T-helper 9 cell (primary cell): ENCODE measurements around the gene CEP89.
"Not testable (repeated sequence)": the region's sequence is repeated elsewhere in the genome, so short reads cannot be mapped to it uniquely, and the experiment has no call there.

Experiments
- DNase-seq: peaks from one replicate; pipeline ENCODE4 v3.0.0-alpha.2; 2020

Gene CEP89

DNA sequence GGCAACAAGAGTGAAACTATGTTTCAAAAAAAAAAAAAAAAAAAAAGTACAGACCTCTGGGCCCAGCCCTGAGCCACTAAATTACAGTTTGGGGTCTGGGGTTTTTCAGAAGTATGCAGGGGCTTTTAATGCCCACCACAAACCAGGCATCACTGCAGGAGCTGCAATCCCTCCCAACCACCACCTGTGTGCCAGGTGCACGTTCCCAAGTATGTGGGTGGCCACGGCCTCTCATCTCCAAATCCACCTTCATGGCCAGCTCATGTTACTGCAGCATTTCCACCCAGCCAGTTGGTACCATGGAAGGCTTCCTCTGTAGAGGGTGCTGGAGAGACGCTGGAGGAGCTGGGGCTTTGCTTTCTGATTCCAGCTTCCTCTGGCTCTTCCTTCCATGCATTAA lies 26.5 kb downstream of the CEP89 start:
- DNase-seq, result no peak

DNA sequence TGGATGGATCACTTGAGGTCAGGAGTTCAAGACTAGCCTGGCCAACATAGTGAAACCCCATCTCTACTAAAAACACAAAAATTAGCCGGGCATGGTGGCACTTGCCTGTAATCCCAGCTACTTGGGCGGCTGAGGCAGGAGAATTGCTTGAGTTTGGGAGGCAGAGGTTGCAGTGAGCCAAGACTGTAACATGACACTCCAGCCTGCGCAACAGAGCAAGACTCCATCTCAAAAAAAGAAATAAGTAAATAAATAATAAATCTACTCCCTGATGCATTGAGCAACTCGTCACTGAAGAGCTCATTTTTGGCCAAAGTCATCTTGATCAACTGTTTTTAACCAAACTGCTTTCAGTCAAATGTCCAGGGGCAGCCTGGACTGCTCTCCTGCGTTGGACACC lies 30.5 kb downstream of the CEP89 start:
- DNase-seq, result not testable (repeated sequence)

DNA sequence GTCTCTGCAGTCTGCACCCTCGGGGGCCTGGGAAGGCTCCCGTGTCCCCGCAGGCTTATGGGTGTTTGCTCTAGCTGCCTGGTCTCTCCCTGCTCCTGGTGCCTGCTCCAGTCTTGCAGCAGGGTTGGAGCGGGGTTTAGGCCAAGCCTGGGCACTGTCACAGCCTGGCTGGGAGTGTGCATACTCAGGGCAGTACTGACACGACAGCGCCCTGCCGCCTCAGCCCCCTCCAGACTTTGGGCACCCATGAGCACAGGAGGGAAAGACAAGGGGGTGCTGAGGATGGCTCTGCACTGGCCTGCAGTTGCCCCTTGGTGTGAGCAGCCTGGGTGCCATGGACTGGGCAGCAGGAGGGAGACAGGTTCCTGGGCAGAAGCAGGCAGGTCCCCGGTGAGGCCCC lies 35.7 kb downstream of the CEP89 start:
- DNase-seq, result no peak

DNA sequence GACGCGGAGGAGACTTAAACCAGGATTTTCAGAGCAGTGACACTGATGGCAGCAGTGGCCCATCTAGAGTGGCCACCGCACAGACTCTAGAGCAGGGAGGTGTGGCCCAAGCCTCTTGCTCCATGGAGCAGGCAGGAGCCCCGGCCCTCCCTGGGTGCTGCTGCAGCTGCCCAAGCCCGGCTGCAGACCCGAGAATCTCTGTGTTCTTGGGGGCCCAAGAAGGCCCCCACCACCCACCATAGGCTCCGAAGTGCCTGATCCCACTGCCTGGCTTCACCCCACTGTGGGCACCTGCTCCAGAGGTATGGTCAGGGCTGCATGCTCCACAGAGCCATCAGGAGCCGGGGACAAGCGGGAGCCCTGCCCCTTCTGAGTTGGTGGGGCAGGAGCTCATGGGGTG lies 36.1 kb downstream of the CEP89 start:
- no peak for DNase-seq

DNA sequence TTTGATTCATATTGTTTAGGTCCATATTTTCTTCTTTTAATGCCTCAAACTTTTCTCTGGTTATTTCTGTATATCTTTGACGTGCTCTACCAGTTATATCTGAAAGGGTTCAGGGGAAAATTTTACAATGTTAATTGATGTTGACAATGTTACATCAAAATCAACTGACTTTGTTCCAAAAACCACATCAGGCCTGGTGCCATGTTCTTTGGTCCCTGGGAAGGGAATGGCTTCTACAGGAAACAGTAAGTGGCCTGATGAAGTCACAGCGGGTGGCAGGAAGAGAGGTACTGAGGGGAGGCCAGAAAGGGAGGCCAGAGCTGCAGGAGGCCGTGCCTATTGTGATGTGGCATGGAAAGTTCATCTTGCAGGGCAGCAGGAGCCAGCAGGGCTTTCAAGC lies 38.2 kb downstream of the CEP89 start:
- no peak for DNase-seq

DNA sequence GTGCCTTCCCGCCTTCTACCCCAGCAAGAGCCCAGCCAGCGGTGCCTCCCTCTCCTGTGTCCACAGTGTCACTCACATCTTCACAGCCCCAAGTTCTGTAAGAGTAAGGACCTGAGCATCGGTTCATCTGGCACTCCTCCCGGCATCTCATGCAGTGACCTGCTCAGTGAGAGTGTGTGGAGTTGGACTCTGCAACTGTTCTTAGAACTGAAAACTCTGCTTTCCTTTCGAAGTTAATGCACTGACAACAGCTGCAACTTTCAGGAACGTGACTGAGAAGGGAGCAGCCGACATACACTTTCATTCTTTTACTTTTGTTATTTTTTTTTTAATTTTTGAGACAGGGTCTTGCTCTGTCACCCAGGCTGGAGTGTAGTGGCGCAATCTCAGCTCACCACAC lies 41.2 kb downstream of the CEP89 start:
- no peak for DNase-seq

DNA sequence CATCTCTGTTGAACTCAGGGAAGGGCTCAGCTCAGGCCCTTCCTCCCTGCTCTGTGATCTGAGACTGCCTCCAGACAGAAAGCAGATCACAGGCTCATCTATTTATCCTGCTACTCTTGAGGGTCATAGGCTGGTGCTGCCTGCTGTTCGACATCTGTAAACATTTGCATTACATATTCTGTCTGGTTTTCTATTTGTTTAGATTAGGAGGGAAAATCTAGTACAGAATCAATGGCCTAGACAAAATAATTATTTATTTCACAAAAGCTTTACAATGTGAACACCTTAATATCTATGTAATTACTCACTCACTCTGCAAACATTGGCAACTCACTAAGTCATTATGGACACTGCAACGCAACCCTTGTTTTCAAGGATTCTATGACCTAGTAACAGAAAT lies 43.0 kb downstream of the CEP89 start:
- no peak for DNase-seq

DNA sequence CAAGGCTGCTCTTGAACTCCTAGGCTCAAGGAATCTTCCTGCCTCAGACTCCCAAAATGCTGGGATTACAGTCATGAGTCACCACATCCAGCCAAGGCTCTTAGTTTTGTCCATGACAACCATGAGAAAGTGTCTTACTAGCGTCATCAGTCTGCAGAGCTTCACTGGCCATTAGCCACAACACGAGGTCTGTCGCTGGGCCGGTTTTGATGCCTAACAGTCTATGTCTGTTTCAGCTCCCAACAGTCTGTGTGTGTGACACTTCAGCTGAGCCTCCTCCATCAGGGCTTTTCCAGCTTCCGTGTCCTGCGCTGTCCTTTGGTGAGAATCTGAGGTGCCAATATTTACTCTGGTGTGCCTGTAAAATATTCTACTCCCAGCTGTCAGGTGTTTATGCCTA lies 47.6 kb downstream of the CEP89 start:
- no peak for DNase-seq

DNA sequence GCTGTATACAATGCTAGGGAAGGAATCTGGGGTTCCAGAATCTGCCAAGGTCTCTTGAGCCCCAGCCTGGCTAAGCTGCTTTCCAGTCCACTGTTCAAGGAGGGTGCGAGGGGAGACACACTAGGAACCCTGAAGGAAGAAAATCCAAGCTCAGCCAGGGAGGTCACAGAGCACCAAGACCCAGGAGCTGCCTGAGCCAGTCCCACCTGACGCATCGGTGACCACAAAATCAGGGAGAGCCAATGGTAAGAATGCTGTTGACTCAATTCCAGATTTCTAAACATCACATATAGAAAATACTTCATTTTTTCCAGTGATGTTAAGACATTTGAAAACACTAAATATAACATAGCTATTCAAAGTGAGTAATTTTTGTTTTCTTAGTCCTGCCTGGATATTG lies 50.1 kb downstream of the CEP89 start:
- DNase-seq, result no peak

DNA sequence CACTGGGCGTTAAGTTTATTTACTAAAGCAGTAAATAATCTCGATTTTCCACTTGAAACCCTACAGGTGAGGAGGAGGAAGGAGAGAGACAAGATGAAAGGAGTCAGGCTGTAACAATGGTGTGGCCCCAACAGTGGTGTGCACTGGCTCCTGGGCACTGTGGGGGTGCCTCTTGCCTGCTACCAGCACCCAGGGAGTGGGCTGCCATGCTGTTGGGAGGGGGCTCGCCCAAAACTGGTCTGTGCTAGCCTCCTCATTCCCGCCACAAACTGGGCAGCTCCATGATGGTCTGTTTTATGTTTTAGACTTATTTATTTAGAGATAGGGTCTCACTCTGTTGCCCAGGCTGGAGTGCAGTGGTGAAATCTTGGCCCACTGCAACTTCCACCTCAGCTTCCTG lies 52.4 kb downstream of the CEP89 start:
- no peak for DNase-seq

DNA sequence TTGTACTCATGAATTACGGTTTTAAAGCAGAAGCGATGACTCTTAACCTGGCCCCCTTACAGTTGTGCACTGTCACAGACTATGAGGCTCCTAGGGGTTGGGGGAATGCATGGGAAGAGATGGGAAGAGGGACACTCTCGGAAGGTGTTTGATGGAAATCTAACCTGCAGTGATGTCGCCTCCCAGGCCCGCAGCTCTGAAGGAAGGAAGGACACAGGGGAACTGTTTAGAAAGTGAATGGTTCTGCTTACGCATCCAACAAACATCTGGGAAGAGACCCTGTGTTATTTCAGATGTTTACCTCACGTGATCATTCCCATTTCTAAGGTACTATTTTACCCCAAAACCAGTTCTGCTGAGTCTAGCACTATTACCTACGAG lies 54.2 kb downstream of the CEP89 start:
- no peak for DNase-seq

DNA sequence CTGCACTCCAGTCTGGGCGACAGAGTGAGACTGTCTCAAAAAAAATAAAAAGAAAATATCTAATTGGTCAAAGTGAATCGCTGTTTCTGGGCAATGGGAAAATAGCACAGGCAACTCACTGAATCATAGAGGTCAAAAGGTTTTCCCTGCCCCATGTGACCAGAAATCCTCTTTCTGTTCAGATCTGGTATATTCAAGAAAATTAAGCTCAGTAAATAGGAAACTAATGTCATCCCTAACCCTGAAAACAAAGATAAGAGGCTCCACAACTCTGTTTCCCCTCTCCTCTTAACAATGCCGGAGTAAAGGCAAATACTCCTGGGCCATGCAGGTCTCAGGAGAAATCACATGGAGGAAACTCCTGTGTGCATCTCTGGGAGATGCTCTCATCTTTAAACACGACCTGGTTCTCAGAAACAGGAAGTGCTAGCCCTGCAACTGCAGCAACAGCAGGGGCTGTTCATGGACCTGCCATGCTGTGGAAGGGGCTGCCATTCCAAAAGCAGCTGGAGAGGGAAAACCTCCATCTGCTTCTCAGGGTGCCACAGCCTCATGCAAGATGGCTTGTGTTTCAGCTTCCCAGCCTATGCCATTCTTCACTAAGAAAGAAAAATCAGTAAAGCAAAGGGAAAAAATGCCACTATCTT lies 54.7 kb downstream of the CEP89 start:
- DNase-seq, result no peak

DNA sequence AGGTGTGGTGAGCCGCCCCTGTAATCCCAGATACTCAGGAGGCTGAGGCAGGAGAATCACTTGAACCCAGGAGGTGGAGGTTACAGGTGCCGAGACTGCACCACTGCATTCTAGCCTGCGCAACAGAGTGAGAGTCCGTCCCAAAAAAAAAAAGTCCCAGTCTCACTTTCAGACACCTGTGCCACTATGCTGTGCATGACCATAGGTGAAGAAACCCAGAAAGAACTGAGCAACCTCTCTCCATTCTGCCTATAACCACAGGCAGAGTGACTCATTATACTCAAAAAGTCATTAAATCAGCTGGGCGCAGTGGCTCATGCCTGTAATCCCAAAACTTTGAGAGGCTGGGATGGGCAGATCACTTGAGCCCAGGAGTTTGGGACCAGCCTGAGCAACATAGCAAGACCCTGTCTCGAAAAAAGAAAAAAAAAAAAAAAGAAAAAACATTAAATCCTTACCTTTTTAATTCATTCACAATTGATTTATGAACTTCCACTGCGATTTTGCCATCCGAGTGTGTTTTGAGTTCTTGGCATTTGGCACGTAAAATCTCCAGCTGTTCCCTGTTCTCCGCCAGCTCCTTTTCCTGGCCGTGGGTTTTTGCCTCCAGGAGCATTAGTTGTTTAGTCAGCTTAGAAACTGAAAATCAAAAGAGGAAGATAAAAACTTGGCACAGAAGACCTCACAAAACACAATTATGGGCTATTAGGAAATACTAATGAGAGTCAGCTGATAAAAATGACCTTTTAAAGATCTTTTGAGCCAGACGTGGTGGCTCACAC lies 56.7 kb downstream of the CEP89 start:
- no peak for DNase-seq

DNA sequence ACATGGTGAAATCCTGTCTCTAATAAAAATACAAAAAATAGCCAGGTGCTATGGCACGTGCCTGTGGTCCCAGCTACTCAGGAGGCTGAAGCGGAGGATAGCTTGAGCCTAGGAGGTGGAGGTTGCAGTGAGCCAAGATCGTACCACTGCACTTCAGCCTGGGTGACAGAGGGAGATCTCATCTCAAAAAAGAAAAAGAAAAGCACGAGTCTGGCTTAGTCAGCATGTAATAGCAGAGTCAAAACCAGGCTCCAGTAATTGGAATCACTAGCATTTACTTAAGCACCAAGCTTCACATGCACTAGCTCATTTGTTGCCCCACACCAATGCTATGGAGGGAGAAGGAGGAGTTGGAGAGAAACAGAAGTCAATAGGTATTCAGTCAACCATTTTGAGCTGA lies 60.3 kb downstream of the CEP89 start:
- no peak for DNase-seq

DNA sequence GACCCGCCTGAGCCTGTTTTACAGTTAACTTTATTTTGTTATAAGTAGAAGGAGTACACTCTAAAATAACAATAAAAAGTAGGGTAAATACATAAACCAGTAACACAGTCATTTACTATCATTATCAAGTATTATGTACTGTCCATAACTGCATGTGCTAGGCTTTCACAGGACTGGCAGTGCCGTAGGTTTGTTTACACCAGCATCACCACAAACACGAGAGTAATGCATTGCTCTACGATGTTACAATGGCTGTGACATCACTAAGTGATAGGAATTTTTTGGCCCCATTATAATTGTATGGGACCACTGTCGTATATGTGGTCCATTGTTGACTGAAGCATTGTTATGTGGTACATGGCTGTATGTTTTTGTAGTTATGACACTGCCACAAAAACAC lies 60.9 kb downstream of the CEP89 start:
- no peak for DNase-seq

DNA sequence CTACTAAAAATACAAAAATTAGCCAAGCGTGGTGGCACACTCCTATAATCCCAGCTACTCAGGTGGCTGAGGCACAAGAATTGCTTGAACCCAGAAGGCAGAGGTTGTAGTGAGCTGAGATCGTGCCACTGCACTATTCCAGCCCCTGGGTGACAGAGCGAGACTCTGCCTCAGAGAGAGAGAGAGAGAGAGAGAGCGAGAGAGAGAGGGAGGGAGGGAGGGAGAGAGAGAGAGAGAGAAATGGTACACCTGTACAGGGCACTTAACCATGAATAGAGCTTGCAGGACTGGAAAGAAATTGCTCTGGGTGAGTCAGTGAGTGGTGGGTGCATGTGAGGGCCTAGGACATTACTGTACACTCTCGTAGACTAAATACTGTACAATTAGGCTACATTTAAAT lies 61.7 kb downstream of the CEP89 start:
- no peak for DNase-seq

DNA sequence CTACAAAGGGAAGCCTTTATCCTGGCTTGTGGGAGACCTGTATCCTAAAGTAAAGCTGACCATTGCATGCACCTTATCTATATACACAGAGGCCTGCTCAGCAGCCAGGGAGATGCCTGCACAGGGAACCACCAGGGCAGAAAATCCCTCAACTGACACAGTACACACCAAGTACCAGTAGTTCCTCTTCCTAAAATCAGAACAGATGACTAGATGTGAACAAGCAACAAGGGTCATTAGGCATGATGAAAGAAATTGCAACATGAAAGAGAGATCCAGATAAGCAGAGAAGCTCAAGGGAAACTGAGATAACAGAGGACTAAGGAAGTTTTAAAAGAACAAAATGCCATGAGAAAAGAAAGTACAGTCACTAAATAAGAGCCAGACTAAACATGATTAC lies 62.5 kb downstream of the CEP89 start:
- no peak for DNase-seq

DNA sequence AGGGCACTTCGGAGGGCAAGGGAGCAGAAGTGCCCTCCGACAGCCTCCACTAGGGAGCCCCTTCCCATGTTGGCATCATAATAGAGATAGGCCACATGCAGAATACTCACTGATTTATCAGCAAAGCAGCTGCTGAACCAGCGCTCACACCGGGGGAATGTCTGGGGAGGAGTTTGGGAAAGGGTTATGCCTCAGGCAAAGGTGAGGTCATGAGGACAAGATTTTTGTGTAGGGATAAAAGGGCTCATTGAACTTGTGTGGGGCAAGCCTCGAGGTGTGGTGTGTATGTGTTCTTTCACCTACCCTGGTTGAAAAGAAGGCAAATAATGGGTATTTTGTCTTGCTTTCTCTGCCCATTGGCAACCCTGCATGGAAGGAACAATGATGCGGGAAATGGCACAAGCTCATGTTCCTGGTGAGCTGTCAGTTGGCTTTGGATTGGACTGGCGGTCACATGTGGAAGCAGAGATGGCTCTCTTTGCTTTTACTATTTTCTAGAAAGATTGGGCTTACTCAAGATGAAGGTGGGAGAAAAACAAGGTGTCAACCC lies 63.0 kb downstream of the CEP89 start:
- DNase-seq, result no peak

DNA sequence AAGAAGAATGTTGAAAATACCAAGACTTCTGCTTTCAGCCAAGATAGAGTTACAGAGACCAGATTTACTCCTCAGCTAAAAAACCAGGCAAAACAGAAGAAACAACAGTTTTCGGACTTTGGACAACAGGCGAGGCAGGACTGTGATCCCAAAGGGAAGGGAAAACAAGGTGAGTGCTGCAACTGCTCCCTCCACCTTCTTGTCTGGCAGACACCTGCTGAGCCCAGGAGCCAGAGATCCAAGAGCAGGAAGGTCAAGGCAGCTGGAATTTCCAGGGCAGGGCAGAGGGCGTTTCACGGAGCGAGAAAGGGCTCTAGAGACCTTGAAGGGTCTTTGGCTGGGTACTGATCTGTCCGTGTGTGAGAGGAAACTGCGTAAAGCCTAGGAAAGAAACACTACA lies 69.3 kb downstream of the CEP89 start:
- DNase-seq, result no peak

DNA sequence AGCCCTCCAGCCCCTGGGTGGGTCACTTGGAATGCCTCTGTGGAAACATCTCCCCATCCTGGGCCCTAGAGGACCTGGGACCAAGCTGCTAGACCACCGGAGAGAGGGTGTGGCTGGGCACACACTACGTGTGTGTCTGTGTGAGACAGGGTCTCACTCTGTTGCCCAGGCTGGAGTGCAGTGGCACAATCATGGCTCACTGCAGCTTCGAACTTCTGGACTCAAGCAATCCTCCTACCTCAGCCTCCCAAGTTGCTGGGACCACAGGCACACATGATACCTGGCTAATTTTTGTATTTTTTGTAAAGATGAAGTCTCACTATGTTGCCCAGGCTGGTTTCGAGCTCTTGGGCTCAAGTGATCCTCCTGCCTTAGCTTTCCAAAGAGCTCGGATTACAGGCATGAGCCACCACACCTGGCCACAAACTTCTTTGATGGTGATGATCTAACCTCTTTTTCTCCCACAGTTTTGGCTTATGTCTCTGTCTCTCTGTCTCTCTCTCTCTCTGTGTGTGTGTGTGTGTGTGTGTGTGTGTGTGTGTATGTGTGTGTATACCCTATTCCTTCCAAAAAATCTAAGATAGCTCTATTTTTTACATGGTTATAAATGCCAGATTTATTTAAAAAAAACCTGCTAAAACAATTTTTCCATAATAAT lies 70.1 kb downstream of the CEP89 start:
- no peak for DNase-seq

DNA sequence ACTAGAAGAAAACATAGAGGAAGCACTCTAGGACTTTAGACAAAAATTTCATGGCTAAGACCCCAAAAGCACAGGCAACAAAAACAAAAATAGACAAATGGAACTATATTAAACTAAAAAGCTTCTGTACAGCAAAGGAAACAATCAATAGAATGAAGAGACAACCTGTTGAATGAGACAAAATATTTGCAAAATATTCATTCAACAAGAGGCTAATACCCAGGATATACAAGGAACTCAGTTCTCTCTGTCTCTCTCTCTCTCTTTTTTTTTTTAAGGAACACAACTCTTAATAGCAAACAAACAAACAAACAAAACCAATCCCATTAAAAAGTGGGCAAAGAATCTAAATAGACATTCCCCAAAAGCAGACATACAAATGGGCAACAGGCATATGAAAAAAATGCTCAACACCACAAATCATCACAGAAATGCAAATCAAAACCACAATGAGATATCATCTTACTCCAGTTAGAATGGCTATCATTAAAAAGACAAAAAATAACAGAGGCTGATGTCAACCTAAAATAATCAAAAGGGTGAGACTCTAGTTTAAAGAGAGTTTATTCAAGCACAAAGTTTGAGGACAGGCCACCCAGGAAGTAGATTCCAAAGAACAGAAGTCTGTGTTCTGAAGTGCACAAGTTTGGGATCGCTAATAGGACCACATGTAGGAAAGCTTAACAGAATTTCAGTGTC lies 75.1 kb downstream of the CEP89 start:
- DNase-seq, result no peak

DNA sequence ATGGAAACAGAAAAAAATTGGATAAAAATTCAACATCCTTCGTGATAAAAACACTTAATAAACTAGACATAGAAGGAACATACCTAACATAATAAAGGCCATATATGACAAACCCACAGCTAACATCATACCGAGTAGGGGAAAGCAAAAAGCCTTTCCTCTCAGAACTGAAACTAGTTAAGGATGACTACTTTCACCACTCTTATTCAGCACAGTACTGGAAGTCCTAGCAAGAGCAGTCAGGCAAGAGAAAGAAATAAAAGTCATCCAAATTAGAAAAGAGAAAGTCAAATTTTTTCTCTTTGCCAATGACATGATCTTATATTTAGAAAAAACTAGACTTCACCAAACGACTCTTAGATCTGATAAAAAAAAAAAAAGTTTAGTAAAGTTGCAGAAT lies 76.4 kb downstream of the CEP89 start:
- DNase-seq, result no peak

DNA sequence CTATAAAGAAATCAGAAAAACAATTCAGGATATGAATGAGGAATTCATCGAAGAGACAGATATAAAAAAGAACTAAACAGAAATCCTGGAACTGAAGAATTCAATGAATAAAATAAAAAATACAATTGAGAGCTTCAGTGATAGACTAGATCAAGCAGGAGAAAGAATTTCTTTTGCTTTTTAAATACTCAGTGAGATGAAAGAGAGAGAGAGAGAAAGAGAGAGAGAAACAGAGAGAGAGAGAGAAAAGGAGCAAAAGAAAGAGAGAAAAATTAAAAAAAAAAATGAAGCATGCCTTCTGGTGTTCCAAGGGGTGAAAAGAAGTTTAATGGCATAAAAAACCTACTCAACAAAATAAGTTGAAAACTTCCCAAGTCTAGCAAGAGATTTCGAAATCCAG lies 80.1 kb downstream of the CEP89 start:
- no peak for DNase-seq
